Measurements from ENCODE around the gene SCG3.

Gene SCG3

GRCh38 chr15:51680321-51680720, 982 bp upstream of the SCG3 start:
- DNase-seq = no peak

DNA sequence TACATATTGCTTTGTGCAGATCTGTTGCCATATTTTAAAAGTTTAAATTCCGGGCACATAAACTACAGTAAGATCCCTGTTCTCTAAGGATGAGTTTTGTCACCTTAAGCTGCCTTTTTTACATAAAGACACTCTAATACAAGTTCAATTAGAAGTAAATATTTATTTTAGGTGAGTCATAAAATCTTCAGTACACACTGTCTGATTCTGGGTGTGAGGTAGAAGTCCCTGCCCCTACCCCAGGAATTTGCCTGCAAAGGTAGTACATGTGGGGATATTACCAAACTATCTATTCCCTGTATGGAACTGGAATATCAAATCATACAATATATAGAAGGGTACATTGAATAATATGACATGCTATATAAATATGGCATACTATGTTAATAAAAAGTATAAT, 6.3 kb downstream of the SCG3 start:
- DNase-seq = no peak

- DNase-seq = no peak
Observed at GRCh38 chr15:51688863-51689262, 7.6 kb downstream of the SCG3 start.

DNA sequence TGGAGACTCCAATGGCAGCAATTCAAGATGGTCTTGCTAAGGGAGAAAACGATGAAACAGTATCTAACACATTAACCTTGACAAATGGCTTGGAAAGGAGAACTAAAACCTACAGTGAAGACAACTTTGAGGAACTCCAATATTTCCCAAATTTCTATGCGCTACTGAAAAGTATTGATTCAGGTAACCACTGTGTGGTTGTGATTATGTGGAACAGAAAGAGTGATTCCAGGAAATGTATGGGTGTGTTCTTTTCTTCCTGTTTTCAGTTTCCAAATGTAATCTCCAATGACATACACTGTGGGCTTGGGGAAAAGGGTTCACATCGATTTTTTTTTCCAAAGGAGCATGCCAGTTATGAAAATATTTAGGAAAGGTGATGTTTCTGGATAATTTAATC, 10.9 kb downstream of the SCG3 start:
- no peak for DNase-seq

GRCh38 chr15:51696566-51696965, 15.3 kb downstream of the SCG3 start:
- no peak for DNase-seq

- DNase-seq = no peak
Observed at GRCh38 chr15:51697163-51697562, 15.9 kb downstream of the SCG3 start.

GRCh38 chr15:51699373-51699772, 18.1 kb downstream of the SCG3 start:
- no peak for DNase-seq

- DNase-seq = no peak
Observed at GRCh38 chr15:51702710-51703109, 21.4 kb downstream of the SCG3 start.

GRCh38 chr15:51706291-51706690, 25.0 kb downstream of the SCG3 start:
- DNase-seq = no peak

DNA sequence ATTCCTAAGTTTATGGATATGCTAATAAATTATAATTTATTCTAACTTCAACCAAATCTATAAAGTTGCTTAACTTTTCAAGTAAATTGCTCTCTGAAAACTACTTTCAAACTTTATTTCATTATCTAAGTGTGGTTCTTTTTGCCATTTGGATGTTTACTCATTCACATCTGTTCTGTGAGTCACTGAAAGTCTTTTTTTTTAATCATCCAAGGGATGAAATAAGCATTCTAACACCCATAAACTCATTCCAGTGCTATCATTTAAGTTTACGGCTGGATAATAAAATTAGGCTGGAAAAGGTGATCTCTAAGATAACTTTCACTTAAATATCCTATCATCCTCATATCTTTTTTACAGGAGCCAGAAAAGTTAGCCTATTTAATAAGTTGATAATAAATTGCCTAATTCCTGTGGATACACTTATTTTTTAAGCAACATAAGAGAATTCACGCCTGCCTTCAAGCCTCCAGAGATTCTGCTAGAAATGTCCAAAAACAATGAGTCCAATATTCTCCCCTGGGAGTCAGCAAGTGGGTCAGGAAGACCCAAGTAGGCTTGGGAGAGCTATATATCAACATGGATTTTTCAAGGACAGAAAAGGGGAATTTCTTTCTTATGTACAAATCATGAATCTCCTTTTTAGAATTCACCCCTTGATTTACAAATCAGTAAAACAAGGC, 25.8 kb downstream of the SCG3 start:
- DNase-seq = no peak

- DNase-seq = no peak
Observed at GRCh38 chr15:51708013-51708412, 26.7 kb downstream of the SCG3 start.

- DNase-seq = no peak
Observed at GRCh38 chr15:51709031-51709430, 27.7 kb downstream of the SCG3 start.

DNA sequence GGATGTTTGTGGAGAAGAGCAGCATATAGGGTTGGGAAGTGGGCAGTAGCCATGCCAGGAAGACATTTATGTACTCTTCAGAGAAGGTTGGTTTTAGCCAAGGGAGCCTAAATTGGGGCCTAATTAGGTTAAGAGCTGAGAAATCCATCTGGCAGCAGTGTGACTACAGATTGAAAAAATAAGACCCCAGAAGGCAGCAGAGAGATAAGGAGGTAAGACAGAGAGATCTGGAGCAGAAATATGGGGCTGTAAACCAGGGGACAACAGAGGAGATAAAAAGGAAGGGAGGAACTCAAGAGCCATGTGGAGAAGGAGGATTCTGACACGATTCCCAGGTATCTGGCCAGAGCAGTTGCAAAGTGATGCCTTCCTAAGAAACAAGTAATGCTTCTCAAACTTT, 32.9 kb downstream of the SCG3 start:
- DNase-seq = no peak

- no peak for DNase-seq
Observed at GRCh38 chr15:51714911-51715310, 33.6 kb downstream of the SCG3 start.

DNA sequence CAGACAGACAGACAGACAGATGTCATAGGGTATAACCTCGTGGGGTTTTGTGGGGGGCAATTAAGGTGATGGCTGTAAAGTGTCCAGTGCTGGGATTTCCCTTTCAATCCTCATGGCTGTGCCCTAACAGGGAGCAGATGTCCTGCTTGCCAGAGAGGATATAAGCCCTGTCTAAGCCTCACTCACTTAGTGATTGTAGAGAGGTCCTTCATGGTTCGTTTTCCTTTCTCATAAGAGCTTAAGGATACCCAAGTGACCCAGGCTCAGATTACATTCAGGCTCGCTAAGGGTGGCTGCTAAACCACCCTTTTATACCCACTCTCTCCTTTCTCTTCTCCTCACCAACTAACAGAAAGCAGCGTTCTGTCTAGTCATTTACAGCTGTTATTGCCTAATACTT, 36.9 kb downstream of the SCG3 start:
- no peak for DNase-seq

DNA sequence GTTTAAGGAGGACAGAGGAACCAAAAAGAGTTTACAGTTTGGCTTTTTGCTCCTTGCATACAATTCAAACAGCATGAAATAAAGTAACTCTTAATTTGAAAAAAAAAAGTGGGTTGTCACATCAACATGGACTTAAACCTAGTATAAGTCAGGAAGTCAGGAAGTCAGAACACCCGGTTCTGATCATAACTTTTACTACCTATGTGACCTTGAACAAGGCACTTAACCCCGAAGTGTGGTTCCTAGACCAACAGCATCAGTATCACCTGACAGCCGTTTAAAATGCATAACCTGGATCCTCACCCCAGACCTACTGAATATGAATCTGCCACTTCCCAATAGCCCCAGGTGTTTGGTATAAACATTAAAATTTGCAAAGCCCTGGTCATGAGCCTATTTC, 37.4 kb downstream of the SCG3 start:
- no peak for DNase-seq

- no peak for DNase-seq
Observed at GRCh38 chr15:51720201-51720995, 39.1 kb downstream of the SCG3 start.

- no peak for DNase-seq
Observed at GRCh38 chr15:51721199-51721960, 40.1 kb downstream of the SCG3 start.

GRCh38 chr15:51724199-51724598, 42.9 kb downstream of the SCG3 start:
- no peak for DNase-seq

GRCh38 chr15:51724673-51725072, 43.4 kb downstream of the SCG3 start:
- DNase-seq = no peak

GRCh38 chr15:51726302-51727073, 45.2 kb downstream of the SCG3 start:
- peak; percentile 43 for DNase-seq

DNA sequence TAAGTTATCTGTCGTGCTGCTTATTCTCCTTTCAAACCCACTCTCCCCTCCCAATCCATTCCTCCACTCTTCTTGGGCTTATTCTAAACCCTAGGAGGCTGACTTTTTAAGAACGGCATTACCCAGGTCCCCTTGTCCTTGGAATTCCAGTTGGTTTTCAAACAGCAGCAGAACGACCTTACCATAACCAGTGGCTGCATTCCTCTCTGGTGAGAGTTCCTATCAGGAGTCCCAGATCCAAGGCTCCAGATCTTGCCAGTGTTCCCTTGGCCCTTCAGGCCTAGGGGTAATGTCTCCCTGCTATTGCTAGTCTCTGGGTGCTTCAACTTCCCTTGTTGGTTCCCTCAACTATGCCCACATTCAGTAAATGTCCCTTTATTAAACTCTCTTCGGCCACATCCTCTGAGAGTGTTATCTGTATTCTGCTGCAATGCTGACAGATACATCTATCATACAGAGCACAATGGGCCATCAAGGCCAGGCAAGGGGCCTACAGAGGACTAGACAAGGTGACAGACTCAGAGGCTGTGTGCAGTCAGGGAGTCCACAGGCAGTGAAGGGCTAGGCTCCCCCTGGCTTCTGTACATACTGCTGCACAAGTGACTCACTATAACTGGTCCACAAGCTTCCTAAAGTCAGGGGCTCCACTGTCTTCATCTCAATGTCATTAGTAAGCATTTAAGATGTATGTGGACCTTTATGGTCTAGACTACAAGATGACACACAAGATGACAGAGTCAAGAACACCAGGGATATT, 46.0 kb downstream of the SCG3 start:
- DNase-seq = no peak
